HUDEP-2 (cell line): ENCODE data around the gene PITHD1.
A peak's percentile ranks its signal among the peaks of the same experiment; 100 is the strongest.
"Not testable (repeated sequence)": the region's sequence is repeated elsewhere in the genome, so short reads cannot be mapped to it uniquely, and the experiment has no call there.

Experiments used
- DNase-seq, 76 experiments: peaks; one replicate each; lab custom pipeline; 2025; ENCODE audit not compliant: unreplicated experiment in 76 of 76; lab: John Stamatoyannopoulos, UW

Gene PITHD1

GRCh38 chr1:23772049-23772853, 6.0 kb upstream of the PITHD1 start:
- DNase-seq = peak in 73 of 76 experiments; percentile 18 to 90 (median 73)

DNA sequence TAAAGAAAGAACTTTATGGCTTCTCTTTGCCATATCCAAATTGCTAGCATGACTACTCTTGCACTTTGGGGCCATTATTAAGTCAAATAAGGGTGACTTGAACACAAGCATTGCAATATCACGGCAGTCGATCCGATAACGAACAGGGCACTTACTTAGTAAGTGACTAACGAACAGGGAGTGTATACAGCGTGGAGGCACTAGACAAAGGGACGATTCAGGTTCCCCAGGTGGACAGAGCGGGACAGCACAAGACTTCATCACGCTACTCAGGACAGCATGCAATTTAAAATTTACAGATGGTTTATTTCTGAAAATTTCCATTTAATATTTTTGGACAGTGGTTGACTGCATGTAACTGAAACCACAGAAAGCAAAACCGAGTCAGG, 5.4 kb upstream of the PITHD1 start:
- no peak for DNase-seq

GRCh38 chr1:23774174-23774880, 3.9 kb upstream of the PITHD1 start:
- DNase-seq = peak in 11 of 76 experiments; percentile 7 to 29 (median 12)

- no peak for DNase-seq
Measured at GRCh38 chr1:23776217-23776616, 2.0 kb upstream of the PITHD1 start.

GRCh38 chr1:23779826-23780371, 1.7 kb downstream of the PITHD1 start:
- DNase-seq = no peak

DNA sequence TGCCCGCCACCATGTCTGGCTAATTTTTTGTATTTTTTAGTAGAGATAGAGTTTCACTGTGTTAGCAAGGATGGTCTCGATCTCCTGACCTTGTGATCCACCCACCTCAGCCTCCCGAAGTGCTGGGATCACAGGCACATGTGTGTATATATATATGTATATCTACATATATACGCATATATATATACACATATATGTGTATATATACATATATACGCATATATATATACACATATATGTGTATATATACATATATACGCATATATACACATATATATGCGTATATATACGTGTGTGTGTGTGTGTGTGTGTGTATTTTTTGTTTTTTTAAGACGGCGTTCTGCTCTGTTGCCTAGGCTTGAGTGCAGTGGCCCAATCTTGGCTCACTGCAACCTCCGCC, 4.9 kb downstream of the PITHD1 start:
- DNase-seq = not testable (repeated sequence)

DNA sequence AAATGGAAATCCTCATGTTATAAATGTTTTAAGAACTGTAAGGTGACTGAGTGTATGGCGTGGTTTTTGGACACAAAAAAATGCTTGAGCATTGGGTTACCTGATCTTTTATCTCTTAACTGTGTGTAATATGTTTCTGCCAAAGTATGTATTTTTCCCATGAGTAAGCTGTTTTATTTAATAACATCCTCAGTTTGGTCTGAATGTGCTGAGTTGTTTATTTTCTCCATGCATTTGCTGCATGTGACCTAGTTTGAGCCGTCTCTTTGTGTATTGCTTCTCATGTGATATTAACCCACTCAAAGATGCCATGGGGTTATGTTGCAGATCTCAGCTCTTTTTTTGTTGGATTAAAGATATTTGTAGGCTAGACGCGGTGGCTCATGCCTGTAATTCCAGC, 6.6 kb downstream of the PITHD1 start:
- no peak for DNase-seq

DNA sequence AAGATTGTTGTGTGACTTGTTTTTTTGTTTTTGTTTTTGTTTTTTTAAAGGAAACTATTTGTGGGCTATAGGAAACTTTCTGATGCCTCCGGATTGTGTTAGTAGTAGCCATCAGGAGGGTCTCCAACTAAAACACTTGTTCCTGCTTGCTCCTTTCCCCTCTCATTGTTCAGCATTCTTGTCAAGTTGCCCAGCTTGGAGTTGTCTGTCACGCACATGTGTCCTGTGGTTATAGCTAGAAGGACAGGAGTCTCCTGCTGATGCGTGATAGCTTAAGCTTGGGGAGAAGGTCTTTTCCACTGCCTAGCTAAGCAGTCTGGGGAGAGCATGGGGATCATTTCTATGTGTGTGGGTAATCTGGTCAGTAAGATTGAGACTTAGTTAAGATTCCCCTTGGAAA, 9.5 kb downstream of the PITHD1 start:
- DNase-seq = no peak

GRCh38 chr1:23788695-23789094, 10.5 kb downstream of the PITHD1 start:
- no peak for DNase-seq

GRCh38 chr1:23790696-23791515, 12.7 kb downstream of the PITHD1 start, which contains the start of gene LYPLA2:
Gene LYPLA2 (plus strand): TSS chr1:23791145. CDS start chr1:23792683, 1,538 bp downstream.
- peak in 73 of 76 experiments; percentile 38 to 90 (median 81) for DNase-seq

DNA sequence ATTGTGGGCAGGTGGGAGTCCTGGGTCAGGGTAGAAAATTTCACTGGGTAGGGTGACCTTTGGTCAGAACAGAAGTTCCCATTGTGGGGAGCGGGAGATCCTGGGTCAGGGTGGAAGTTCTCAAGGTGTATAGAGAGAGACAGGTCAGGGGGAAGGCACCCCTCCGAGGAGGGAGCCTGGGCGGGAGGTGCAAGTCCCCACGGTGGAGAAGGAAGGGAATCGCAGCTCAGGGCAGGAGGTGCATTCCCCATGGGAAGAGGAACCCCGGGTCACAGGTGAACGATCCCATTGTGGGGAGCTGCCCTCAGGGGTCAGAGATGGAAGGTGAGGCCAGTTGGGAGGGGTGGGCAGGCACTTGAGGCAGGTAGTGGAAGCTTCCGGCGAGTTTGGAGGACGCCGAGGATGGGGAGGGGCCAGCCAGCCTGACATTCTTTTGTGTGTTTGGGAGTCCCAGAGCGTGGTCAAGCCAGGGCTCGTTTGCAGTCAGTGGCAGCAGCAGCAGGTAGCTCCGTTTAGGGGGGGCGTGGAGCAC, 13.4 kb downstream of the PITHD1 start:
- peak in 1 of 76 experiments; percentile 21 for DNase-seq

- no peak for DNase-seq
Measured at GRCh38 chr1:23792151-23792945, 14.1 kb downstream of the PITHD1 start.

DNA sequence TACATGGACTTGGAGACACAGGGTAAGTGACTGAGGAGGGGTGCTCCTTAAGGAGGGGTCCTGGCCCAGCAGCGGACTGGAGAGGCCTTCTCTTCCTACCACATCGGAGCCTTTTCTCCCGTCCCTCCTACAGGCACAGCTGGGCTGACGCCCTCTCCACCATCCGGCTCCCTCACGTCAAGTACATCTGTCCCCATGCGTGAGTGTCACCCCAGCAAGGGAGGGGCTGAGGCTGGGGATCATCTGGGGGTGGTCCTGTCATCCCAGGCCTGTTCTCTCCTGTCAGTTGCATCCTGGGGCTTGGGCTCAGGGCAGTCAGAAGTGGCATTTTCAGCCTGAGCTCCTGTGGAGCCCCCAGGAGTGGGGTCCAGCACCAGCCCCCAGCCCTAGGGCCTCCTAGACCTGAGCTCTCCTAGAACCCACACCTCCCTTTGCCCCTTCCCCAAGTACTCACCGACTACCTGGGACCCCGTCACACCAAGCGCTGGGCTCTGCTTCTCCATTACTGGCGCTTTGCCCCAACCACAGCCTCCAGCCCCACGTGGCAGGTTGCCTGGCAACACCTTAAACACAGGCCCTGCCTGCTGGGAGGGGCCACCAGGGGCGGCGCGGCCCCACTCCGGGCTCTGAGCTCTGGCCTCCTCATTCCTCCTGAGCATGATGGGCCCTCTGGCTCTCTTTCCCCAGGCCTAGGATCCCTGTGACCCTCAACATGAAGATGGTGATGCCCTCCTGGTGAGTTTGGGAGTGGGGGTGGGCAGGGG, 15.0 kb downstream of the PITHD1 start:
- peak in 73 of 76 experiments; percentile 24 to 92 (median 78) for DNase-seq

- no peak for DNase-seq
Measured at GRCh38 chr1:23793861-23794731, 15.9 kb downstream of the PITHD1 start.

DNA sequence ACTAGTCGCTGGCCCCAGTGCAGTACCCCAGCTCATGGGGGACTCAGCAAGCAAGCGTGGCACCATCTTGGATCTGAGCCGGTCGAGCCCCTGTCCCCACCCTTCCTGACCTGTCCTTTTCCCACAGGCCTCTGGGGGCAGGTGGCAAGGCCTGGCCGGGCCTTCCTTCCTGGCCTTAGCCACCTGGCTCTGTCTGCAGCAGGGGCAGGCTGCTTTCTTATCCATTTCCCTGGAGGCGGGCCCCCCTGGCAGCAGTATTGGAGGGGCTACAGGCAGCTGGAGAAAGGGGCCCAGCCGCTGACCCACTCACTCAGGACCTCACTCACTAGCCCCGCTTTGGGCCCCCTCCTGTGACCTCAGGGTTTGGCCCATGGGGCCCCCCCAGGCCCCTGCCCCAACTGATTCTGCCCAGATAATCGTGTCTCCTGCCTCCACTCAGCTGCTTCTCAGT, 16.5 kb downstream of the PITHD1 start:
- DNase-seq = not testable (repeated sequence)

DNA sequence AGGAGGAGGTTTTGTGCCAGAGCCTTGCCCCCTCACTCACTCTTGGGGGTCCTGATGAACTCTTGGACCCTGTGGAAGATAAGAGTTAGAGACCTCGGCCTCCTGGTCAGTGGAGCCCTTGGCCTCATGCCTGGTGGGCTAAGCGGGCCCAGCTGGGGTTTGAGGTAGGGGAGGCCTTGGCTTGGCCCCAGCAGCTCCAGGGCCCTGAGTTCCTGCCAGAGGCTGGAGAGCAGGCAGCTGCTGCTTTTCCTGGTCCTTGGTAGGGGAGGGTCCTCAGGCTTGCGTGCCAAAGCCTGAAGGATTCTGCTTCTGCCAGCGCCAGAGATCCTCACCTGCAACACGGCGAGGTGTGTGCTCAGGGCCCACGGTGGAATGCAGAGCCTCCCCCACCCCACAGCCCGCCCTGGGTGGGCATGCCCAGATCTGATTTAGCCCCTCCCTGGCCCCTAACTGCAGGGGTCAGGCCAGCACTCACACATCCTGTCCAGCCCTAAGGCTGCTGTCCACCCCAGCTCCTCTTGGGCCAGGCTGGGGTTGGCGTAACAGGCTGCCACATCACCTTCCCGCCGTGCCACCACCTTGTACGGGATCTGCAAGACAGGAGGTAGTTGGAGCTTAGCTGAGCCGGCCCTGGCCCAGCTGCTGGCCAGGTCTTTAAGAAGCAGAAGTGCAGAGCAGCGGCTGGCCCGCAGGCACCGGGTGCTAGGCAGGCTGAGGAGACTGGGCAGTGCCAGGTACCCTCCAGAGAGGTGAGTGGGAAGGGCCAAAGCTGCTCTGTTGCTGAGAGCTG, 17.7 kb downstream of the PITHD1 start:
- DNase-seq = no peak
